ENCODE measurements around the gene MIOX. TPM values are rescaled to one million over a fixed set of nuclear protein-coding genes. Genes with fewer than 3 reads are reported as not detected.
A peak's percentile ranks its signal among the peaks of the same experiment; 100 is the strongest.

The MIOX gene
- total RNA-seq, 1 experiment from 2014 or later: 1.5 TPM

DNA sequence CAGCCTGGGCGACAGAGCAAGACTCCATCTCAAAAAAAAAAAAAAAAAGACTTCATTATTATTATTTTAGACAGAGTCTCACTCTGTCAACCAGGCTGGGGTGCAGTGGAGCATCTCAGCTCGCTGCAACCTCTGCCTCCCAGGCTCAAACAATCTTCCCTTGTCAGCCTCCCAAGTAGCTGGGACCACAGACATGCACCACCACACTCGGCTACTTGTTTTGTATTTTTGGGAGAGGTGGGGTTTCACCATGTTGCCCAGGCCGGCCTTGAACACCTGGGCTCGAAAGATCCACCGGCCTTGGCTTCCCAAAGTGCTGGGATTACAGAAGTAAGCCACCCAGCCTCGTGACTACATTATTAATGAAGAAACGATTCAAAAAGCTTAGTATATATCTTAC, 48.5 kb downstream of the MIOX start:
- H3K4me2 ChIP-seq: no peak overlapping the region
- TF ChIP-seq, protein P1, sequence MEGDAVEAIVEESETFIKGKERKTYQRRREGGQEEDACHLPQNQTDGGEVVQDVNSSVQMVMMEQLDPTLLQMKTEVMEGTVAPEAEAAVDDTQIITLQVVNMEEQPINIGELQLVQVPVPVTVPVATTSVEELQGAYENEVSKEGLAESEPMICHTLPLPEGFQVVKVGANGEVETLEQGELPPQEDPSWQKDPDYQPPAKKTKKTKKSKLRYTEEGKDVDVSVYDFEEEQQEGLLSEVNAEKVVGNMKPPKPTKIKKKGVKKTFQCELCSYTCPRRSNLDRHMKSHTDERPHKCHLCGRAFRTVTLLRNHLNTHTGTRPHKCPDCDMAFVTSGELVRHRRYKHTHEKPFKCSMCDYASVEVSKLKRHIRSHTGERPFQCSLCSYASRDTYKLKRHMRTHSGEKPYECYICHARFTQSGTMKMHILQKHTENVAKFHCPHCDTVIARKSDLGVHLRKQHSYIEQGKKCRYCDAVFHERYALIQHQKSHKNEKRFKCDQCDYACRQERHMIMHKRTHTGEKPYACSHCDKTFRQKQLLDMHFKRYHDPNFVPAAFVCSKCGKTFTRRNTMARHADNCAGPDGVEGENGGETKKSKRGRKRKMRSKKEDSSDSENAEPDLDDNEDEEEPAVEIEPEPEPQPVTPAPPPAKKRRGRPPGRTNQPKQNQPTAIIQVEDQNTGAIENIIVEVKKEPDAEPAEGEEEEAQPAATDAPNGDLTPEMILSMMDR (conservative IDR thresholded peaks at IDR 0.05): no peak
- no peak for TF ChIP-seq EZH2 (IDR thresholded peaks at IDR 0.05; ENCODE audit: low read depth)
- ChIA-PET POLR2A (ENCODE audit: unreplicated experiment) (no interaction called here), CTCF (no interaction called here)
- no peaks in the 10 kb centered on the region for H3K27me3 ChIP-seq (ENCODE audit: insufficient read depth, low read depth)
- peaks cover 47% of the 10 kb centered on the region for H3K4me1 ChIP-seq (replicated peaks; ENCODE audit: insufficient read depth)
- no peaks in the 10 kb centered on the region for H3K36me3 ChIP-seq (ENCODE audit: low read depth)
- H3K4me3 ChIP-seq: no peak overlapping the region
- BruUV-seq (replicated peaks): no TSS peak
- intact Hi-C loops (cut with micrococcal nuclease; ENCODE audit: unreplicated experiment): no loop called here
- H3F3A ChIP-seq (ENCODE audit: insufficient read depth, low read depth): peaks cover 55% of the 10 kb centered on the region
- no peak overlapping the region for H2AFZ ChIP-seq
- H3K27ac ChIP-seq: no peak overlapping the region
- no peak for DNase-seq
- H3K9me2 ChIP-seq (ENCODE audit: insufficient read depth): no peaks in the 10 kb centered on the region
- H4K20me1 ChIP-seq (ENCODE audit: insufficient read depth): no peaks in the 10 kb centered on the region
- no peaks in the 10 kb centered on the region for H3K9me3 ChIP-seq (ENCODE audit: insufficient read depth, low read depth)
- no peaks in the 10 kb centered on the region for H3K79me2 ChIP-seq (ENCODE audit: low read depth)

DNA sequence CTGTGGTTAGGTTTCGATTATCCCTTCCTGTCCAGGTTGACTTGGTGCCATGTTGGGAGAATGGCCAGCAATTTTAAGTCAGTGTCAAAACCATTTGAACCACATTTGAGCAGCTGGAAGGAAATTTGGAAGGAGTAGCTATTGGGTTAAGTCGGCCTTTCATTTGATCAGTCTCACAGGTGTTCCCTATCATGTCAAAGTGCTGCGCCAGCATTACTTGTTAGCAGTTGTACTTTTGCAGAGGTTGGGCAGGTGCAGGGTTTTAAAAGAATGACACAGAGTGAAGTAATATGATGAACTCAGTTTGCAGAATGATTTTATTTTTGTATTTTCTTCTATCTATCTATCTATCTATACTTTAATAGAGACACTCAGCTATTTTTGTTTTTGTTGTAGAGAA, 49.6 kb downstream of the MIOX start:
- no peaks in the 10 kb centered on the region for H3K36me3 ChIP-seq (ENCODE audit: low read depth)
- no TSS peak for BruUV-seq (replicated peaks)
- intact Hi-C loops (cut with micrococcal nuclease; ENCODE audit: unreplicated experiment): no loop called here
- peaks cover 58% of the 10 kb centered on the region for H3F3A ChIP-seq (ENCODE audit: insufficient read depth, low read depth)
- no peak overlapping the region for H3K27ac ChIP-seq
- no peaks in the 10 kb centered on the region for H3K27me3 ChIP-seq (ENCODE audit: insufficient read depth, low read depth)
- POLR2A ChIA-PET (ENCODE audit: unreplicated experiment): no interaction called here
- TF ChIP-seq EZH2 (IDR thresholded peaks at IDR 0.05; ENCODE audit: low read depth): no peak
- TF ChIP-seq, protein P1 (conservative IDR thresholded peaks at IDR 0.05): no peak
- no peaks in the 10 kb centered on the region for H3K9me2 ChIP-seq (ENCODE audit: insufficient read depth)
- H3K9me3 ChIP-seq (ENCODE audit: insufficient read depth, low read depth): no peaks in the 10 kb centered on the region
- H3K79me2 ChIP-seq (ENCODE audit: low read depth): no peaks in the 10 kb centered on the region
- CTCF ChIA-PET: no interaction called here
- no peak overlapping the region for H2AFZ ChIP-seq
- H4K20me1 ChIP-seq (ENCODE audit: insufficient read depth): no peaks in the 10 kb centered on the region
- H3K4me2 ChIP-seq: no peak overlapping the region
- peaks cover 58% of the 10 kb centered on the region for H3K4me1 ChIP-seq (replicated peaks; ENCODE audit: insufficient read depth)
- H3K4me3 ChIP-seq: no peak overlapping the region
- DNase-seq: no peak

DNA sequence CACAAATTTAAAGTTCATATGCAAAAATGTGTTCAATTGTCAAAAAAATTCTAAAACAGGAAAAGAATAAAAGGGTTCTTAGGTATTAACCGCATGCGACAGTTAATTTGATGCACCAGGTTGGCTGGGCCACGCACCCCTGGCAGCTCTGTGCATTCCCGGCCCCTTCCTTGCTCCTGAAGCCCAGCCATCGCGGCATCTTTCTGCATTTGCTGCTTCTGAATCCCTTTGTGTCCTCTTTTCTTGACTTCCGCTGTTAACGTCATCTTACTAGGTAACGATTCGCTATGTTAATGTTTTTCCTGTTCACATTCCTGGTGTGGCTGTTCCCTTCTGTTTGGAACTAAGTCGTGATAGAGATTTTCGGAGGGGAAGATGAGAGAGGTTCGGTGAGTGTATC, 51.1 kb downstream of the MIOX start:
- Histone ChIP-seq H3K27ac (peak overlapping the region; percentile 99), H3K4me1 (replicated peaks; ENCODE audit: insufficient read depth) (peaks cover 67% of the 10 kb centered on the region), H3K79me2 (ENCODE audit: low read depth) (no peaks in the 10 kb centered on the region), H3F3A (ENCODE audit: insufficient read depth, low read depth) (peaks cover 69% of the 10 kb centered on the region), H4K20me1 (ENCODE audit: insufficient read depth) (no peaks in the 10 kb centered on the region), H3K36me3 (ENCODE audit: low read depth) (no peaks in the 10 kb centered on the region), H3K4me3 (no peak overlapping the region), H3K27me3 (ENCODE audit: insufficient read depth, low read depth) (no peaks in the 10 kb centered on the region), H2AFZ (peak overlapping the region; percentile 46), H3K9me3 (ENCODE audit: insufficient read depth, low read depth) (no peaks in the 10 kb centered on the region), H3K9me2 (ENCODE audit: insufficient read depth) (no peaks in the 10 kb centered on the region), H3K4me2 (peak overlapping the region; percentile 84)
- ChIA-PET POLR2A (ENCODE audit: unreplicated experiment) (interaction anchor here (0.6 kb wide), 1 partner anchor 12 kb away, joined by 4 read pairs; the partner anchor contains the start of gene SCO2), CTCF (no interaction called here)
- no peak for DNase-seq
- TF ChIP-seq, protein P1 (conservative IDR thresholded peaks at IDR 0.05): no peak
- TF ChIP-seq EZH2 (IDR thresholded peaks at IDR 0.05; ENCODE audit: low read depth): no peak
- intact Hi-C loops (cut with micrococcal nuclease; ENCODE audit: unreplicated experiment): no loop called here
- BruUV-seq (replicated peaks): no TSS peak

Other genes with a start within 250 kb of the MIOX start
- 31.3 and 34.8 TPM in 2 replicates for gene TUBGCP6, start 241.8 kb upstream of the MIOX start, total RNA-seq (2021)
- gene HDAC10, start 235.6 kb upstream of the MIOX start, total RNA-seq (2021): 80.5 and 101 TPM in 2 replicates
- 48.5 and 61.1 TPM in 2 replicates for gene MAPK12, start 225.2 kb upstream of the MIOX start, total RNA-seq (2021)
- gene MAPK11, start 216.5 kb upstream of the MIOX start, total RNA-seq (2021): 5.5 and 10.0 TPM in 2 replicates
- gene PLXNB2, start 179.2 kb upstream of the MIOX start, total RNA-seq (2021): 250 and 260 TPM in 2 replicates
- 12.1 and 14.3 TPM in 2 replicates for gene DENND6B, start 159.8 kb upstream of the MIOX start, total RNA-seq (2021)
- 49.2 and 51.2 TPM in 2 replicates for gene PPP6R2, start 143.5 kb upstream of the MIOX start, total RNA-seq (2021)
- gene SBF1, start 11.8 kb upstream of the MIOX start, total RNA-seq (2021): 85.2 and 104 TPM in 2 replicates
- 7.2 and 10.5 TPM in 2 replicates for gene ADM2, start 5.3 kb upstream of the MIOX start, total RNA-seq (2021)
- gene LMF2, start 20.8 kb downstream of the MIOX start, total RNA-seq (2021): 37.3 and 52.2 TPM in 2 replicates
- gene NCAPH2, start 21.4 kb downstream of the MIOX start, total RNA-seq (2021): 58.8 and 62.9 TPM in 2 replicates
- 3.0 and 6.1 TPM in 2 replicates for gene SCO2, start 38.7 kb downstream of the MIOX start, total RNA-seq (2021)
- gene TYMP, start 43.2 kb downstream of the MIOX start, total RNA-seq (2021): 5.9 and 16.5 TPM in 2 replicates
- gene KLHDC7B, start 59.0 kb downstream of the MIOX start, total RNA-seq (2021): 0.72 and 4.7 TPM in 2 replicates
- gene SYCE3, start 76.1 kb downstream of the MIOX start, total RNA-seq (2021): not detected in 2 replicates
- 66.2 and 72.2 TPM in 2 replicates for gene CPT1B, start 91.6 kb downstream of the MIOX start, total RNA-seq (2021)
- gene CHKB, start 96.0 kb downstream of the MIOX start, total RNA-seq (2021): 60.0 and 70.4 TPM in 2 replicates
- gene MAPK8IP2, start 113.9 kb downstream of the MIOX start, total RNA-seq (2021): 0.79 and 0.88 TPM in 2 replicates
- gene ARSA, start 141.3 kb downstream of the MIOX start, total RNA-seq (2021): 16.6 and 23.7 TPM in 2 replicates
- gene SHANK3, start 186.0 kb downstream of the MIOX start, total RNA-seq (2021): 5.8 and 7.6 TPM in 2 replicates

Data from PC-9 (cell line).